ENCODE results near the gene ACTA1. TPM values are rescaled to one million over a fixed set of nuclear protein-coding genes. Genes with fewer than 3 reads are reported as not detected.
A peak's percentile ranks its signal among the peaks of the same experiment; 100 is the strongest.

ACTA1 gene
- total and polyA plus RNA-seq, 2 of the 8 experiments (the other 6 are each of a cell fraction or from before 2014, with no cell fraction given): 23.5 to 58.2 TPM

- TF ChIP-seq EZH2 (IDR thresholded peaks at IDR 0.05; ENCODE audit: low read depth, low read length, severe bottlenecking) (peak; percentile 49), CEBPB (IDR thresholded peaks at IDR 0.05; ENCODE audit: low read depth, low read length) (no peak), TEAD4 (IDR thresholded peaks at IDR 0.05; ENCODE audit: low read depth, low read length) (peak; percentile 75; the same call in 1 of the 2 replicates), TBP (IDR thresholded peaks at IDR 0.05; ENCODE audit: low read depth, low read length) (peak; percentile 32; the same call in 1 of the 2 replicates), MAX (IDR thresholded peaks at IDR 0.05) (no peak), CTBP2 (IDR thresholded peaks at IDR 0.05; ENCODE audit: borderline replicate concordance, insufficient read depth, insufficient read length, low read length) (peak; percentile 7)
Observed at GRCh38 chr1:229434005-229434640, at the start of gene ACTA1 (continued).

All from H1 (cell line).